GM10248 (cell line): ENCODE results near the gene CADPS2.

Experiments
- CTCF ChIA-PET: fragments of 300-600 bp; sonication (Branson Sonifier 250); formaldehyde crosslinking; extraction: SDS; loops from one replicate; lab custom pipeline; 2021; ENCODE audit warnings: antibody characterized with exemption; lab: Yijun Ruan, JAX
- POLR2A ChIA-PET: fragments of 350-650 bp; sonication (Branson Sonifier 250); formaldehyde crosslinking; extraction: SDS; loops from one replicate; lab custom pipeline; 2020; ENCODE audit warnings: antibody characterized with exemption; lab: Yijun Ruan, JAX
- DNase-seq: peaks from one replicate; pipeline ENCODE4 v3.0.0; 2012; ENCODE audit errors: extremely low spot score
- CTCF ChIP-seq: IDR thresholded peaks from 2 replicates; pipeline ENCODE4 v1.5.1; 2012; ENCODE audit warnings: mild to moderate bottlenecking, low read depth; ENCODE audit errors: extremely low read depth, missing control alignments, control extremely low read depth

The CADPS2 gene

GRCh38 chr7:122600042-122600441 is 286.2 kb downstream of the CADPS2 start:
- no peak for TF ChIP-seq CTCF
- POLR2A ChIA-PET = no interaction called here
- CTCF ChIA-PET = interaction anchor here (0.8 to 1.2 kb wide), 3 partner anchors 17 to 56 kb away, joined by 3 read pairs; no protein-coding TSS in a partner anchor
- no peak for DNase-seq

DNA sequence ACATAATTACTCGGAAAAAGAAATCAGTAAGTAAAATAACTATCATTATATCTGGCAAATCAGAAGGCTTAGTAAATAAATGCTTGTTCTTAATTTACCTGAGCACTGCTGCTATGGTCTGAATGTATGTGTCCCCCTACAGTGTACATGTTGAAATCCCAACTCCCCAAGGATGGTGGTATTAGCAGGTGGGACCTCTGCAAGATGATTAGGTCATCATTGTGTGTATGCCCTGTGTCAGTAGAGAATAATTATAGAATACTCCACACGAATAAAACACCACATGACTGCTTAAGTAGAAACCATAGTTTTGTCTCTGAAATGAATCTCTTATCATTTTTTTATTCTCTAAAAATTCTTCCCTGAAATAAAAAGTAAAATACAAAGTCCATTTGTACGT is 289.0 kb downstream of the CADPS2 start:
- no peak for TF ChIP-seq CTCF
- POLR2A ChIA-PET = no interaction called here

GRCh38 chr7:122595885-122596284 is 290.4 kb downstream of the CADPS2 start:
- DNase-seq = no peak
- ChIA-PET POLR2A (no interaction called here), CTCF (no interaction called here)
- TF ChIP-seq CTCF = no peak

More for the DNA sequence above, 289.0 kb downstream of the CADPS2 start:
- CTCF ChIA-PET = no interaction called here
- no peak for DNase-seq

GRCh38 chr7:122588621-122589020 is 297.6 kb downstream of the CADPS2 start:
- DNase-seq = no peak
- CTCF ChIA-PET = no interaction called here
- POLR2A ChIA-PET = no interaction called here
- no peak for TF ChIP-seq CTCF

GRCh38 chr7:122584676-122585251 is 301.5 kb downstream of the CADPS2 start:
- ChIA-PET POLR2A (no interaction called here), CTCF (no interaction called here)
- DNase-seq = no peak
- no peak for TF ChIP-seq CTCF

GRCh38 chr7:122578350-122578749 is 307.9 kb downstream of the CADPS2 start:
- no peak for TF ChIP-seq CTCF
- no peak for DNase-seq
- ChIA-PET CTCF (no interaction called here), POLR2A (no interaction called here)
